ENCODE measurements around the gene GREB1. TPM values are rescaled to one million over a fixed set of nuclear protein-coding genes. Genes with fewer than 3 reads are reported as not detected.

The GREB1 gene
- total RNA-seq, 1 donor from 2014 or later, result 0.05 TPM

DNA sequence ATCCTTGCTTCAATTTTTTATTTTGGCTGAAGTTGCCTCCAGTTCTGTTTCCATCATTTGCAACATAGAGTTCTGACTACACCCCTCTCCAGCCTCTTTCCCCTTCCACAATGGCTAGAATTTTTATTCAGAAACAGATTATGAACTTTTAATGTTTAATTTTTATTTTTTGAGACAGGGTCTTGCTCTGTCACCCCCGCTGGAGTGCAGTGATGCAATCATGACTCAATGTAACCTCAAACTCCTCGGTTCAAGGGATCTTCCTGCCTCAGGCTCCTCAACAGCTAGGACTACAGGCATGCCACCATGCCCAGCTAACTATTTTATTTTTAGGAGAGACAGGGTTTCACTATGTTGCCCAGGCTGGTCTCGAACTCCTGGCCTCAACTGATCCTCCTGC, 133.3 kb downstream of the GREB1 start:
- Mint-ChIP-seq H3K4me3 (no peak overlapping the region), H3K4me1 (peaks cover 6% of the 10 kb centered on the region), H3K36me3 (ENCODE audit: low read depth) (peaks cover under 1% of the 10 kb centered on the region), H3K27me3 (peaks cover 21% of the 10 kb centered on the region), H3K27ac (no peak overlapping the region), H3K9me3 (peaks cover 4% of the 10 kb centered on the region)
- no peak for DNase-seq
- intact Hi-C loops (cut with micrococcal nuclease), result no loop called here

DNA sequence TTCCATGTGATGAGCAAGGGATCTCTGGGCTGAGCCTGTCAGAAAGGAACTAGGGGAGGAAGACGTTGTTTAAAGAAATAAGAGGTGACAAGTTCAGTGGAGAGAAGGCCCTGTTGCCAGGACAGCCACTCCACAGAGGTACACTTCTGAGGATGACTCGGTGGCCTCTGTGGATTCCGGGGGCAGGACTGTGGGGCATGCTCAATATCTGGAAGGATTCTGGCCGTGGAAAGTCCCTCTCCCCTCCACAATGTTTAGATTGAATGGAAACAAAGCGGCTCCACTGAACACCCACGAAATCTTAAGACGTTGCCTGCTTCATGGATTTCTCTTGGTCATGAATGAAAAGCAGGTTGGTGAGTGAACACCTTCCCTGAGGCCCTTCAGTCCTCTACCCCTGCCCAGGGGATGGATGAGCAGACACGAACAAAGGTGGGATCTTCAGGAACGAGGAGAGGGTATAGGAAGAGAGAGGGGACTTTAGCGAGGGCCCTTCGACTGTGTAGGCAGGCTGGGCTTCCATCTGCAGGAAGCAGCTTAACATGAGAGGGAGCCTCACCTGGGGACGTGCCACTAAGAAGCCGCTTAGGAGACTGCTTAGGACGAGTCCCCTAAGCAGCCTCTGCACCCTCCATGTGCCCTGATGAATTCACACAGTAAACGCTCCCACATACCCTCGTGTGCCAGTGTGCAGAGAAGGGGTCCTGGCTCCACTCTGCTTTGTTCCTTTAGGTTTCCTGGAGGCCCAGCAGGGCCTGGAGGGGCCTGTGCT, 134.2 kb downstream of the GREB1 start:
- Mint-ChIP-seq H3K36me3 (ENCODE audit: low read depth) (no peaks in the 10 kb centered on the region), H3K9me3 (peaks cover 4% of the 10 kb centered on the region), H3K27me3 (peaks cover 26% of the 10 kb centered on the region), H3K4me3 (no peak overlapping the region), H3K27ac (no peak overlapping the region), H3K4me1 (peaks cover 6% of the 10 kb centered on the region)
- intact Hi-C loops (cut with micrococcal nuclease), result no loop called here
- no peak for DNase-seq

DNA sequence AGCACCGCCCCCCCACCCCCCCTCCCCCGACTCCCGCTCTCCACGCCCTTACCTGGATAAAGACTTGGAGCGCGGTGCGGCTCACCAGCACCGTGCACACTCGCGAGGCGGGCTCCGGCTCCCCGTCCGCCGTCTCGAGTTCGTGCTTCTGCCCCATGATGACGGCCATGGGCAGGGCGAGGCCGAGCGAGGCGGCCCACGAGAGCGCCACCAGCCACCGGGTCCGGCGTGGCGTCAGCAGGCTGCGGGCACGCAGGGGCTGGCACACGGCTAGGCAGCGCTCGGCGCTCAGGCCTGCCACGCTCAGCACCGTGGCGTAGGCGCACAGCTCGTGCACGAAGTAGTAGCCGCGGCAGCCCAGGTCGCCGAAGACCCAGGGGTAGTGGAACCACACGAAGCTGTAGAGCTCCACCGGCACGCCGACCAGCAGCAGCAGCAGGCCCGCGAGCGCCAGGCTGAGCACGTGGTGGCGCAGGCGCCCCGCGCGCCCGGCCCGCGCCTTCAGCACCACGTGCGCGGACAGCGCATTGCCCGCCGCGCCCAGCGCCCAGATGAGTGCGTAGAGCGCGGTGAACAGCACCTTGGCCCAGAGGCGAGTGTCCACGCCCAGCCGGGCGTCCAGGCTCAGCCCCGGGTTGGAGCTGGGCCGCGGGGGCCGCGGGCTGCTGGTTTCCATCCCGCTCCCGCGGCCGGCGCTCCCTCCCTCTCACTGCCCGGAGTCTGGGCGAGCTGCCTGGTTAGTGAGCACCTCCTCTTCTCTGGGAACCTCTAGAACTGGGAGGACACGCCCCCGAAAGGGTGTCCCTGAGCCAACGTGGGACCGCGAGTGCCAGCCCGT, 135.8 kb downstream of the GREB1 start, which contains the start of gene NTSR2:
NTSR2 (minus strand) TSS at position 742 of the 838 bp plus-strand sequence; CDS start at position 676, 66 bp downstream.
- Mint-ChIP-seq H3K9me3 (peaks cover 4% of the 10 kb centered on the region), H3K27ac (no peak within 1 kb of the TSS), H3K4me3 (no peak within 1 kb of the TSS), H3K36me3 (ENCODE audit: low read depth) (no peaks in the 10 kb centered on the region), H3K27me3 (peaks cover 27% of the 10 kb centered on the region), H3K4me1 (peaks cover 6% of the 10 kb centered on the region)
- intact Hi-C loops (cut with micrococcal nuclease), result no loop called here
- peak; percentile 84 for DNase-seq

GRCh38 chr2:11672407-11672806, 138.6 kb downstream of the GREB1 start:
- Mint-ChIP-seq H3K4me1 (peaks cover 6% of the 10 kb centered on the region), H3K27me3 (peaks cover 49% of the 10 kb centered on the region), H3K9me3 (peaks cover 4% of the 10 kb centered on the region), H3K27ac (no peak overlapping the region), H3K4me3 (no peak overlapping the region), H3K36me3 (ENCODE audit: low read depth) (no peaks in the 10 kb centered on the region)
- DNase-seq, result no peak
- intact Hi-C loops (cut with micrococcal nuclease), result no loop called here

GRCh38 chr2:11674983-11675382, 141.1 kb downstream of the GREB1 start:
- Mint-ChIP-seq H3K27me3 (peaks cover 52% of the 10 kb centered on the region), H3K4me3 (no peak overlapping the region), H3K36me3 (ENCODE audit: low read depth) (no peaks in the 10 kb centered on the region), H3K27ac (no peak overlapping the region), H3K4me1 (peaks cover 4% of the 10 kb centered on the region), H3K9me3 (peaks cover 4% of the 10 kb centered on the region)
- DNase-seq, result no peak
- intact Hi-C loops (cut with micrococcal nuclease), result no loop called here

DNA sequence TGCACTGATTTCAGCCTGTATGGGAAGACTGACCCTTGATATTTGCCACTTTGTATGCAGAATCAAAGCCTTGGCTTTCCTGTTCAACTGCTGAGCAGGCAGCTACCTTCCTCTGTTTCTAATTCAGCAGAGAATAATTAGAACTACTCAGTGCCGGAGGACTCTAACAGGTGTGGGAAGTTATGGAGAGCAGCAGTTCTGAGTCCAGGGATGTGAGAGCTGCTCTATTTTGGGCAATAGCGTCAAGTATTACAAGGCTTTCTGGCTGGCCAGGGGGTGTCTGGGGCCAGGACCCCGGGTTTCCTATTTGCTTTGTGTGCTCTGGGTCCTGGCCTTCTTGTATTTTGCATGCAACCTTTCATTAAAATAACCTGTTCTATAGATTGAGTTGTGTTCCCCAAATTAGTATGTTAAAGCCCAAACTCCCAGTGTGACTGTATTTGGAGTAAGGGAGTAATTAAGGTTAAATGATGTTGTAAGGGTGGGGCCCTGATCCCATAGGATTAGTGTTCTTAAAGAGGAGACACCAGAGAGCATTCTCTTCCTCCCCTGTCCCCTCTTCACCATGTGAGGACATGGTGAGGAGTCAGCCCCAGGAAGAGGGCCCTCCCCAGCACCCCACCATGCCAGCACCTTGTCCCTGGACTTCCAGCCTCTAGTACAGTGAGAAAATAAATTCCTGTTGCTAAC, 141.7 kb downstream of the GREB1 start:
- peaks cover 50% of the 10 kb centered on the region for H3K27me3 Mint-ChIP-seq
- no peaks in the 10 kb centered on the region for H3K4me1 Mint-ChIP-seq
- no peaks in the 10 kb centered on the region for H3K9me3 Mint-ChIP-seq
- H3K27ac Mint-ChIP-seq, result no peak overlapping the region
- no peaks in the 10 kb centered on the region for H3K36me3 Mint-ChIP-seq (ENCODE audit: low read depth)
- intact Hi-C loops (cut with micrococcal nuclease), result no loop called here
- H3K4me3 Mint-ChIP-seq, result no peak overlapping the region
- no peak for DNase-seq

DNA sequence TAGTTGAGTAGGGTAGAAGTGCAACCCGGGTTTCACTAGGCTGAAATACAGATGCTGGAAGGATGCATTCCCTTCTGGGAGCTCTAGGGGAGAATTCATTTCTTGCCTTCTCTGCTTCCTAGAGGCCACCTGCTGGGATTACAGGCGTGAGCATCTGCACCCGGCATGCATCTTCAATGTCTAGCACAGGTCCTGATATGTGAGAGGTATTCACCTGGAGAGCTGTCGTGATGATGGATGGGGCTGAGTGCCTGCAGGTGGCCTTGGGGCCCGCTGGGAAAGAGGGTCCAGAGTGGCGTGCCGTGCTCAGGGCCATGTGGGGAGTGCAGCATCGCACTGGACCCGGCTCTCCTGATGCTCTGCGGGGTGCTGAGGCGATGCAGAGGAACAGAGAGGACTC, 142.8 kb downstream of the GREB1 start:
- Mint-ChIP-seq H3K4me3 (no peak overlapping the region), H3K27ac (no peak overlapping the region), H3K4me1 (no peaks in the 10 kb centered on the region), H3K9me3 (no peaks in the 10 kb centered on the region), H3K36me3 (ENCODE audit: low read depth) (no peaks in the 10 kb centered on the region), H3K27me3 (peaks cover 45% of the 10 kb centered on the region)
- intact Hi-C loops (cut with micrococcal nuclease), result no loop called here
- no peak for DNase-seq

DNA sequence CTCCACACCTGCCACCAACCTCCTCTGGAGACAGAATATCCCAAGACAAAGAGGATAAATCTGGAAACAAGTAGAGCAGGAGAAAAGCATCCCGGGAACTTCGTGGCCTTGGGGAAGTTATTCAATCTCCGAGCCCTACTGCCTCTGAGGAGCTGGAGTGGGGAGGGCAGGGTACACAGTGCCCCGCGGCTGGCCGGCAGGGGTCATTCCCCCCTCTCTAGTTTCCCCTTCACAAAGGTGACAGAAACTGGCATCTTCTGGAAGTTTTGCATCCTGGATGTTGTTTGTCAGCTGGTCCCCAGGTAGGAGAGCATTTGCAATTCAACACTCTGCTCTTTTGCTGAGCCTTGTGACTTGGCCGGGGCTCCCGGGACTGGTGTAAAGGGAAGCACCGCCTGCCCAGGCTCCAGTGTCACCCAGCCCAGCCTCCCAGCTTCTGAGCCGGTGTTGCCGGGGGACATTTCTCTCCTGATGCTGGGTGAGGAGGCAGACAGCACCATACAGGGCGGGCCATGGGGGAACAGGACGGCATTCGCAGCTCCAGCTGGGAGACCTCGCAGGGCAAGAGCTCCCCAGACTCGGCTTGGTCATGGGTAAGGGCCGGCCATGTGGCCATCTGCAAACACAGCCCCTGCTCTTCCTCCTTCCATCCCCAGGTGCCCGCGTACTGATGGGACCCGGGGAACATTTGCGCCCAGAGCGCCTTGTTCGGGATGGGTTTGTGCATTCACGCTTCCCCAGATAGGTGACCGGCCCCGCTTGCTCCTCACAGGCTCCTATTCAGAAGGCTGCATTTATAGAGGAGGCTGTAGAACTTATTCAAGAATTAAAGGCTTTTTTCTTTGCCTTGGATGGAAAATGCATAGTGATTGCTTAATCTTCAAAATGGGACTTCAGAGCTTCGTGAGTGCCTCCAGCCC, 143.6 kb downstream of the GREB1 start:
- peaks cover 48% of the 10 kb centered on the region for H3K27me3 Mint-ChIP-seq
- no peak overlapping the region for H3K27ac Mint-ChIP-seq
- DNase-seq, result no peak
- peaks cover 5% of the 10 kb centered on the region for H3K4me1 Mint-ChIP-seq
- intact Hi-C loops (cut with micrococcal nuclease), result no loop called here
- no peak overlapping the region for H3K4me3 Mint-ChIP-seq
- H3K9me3 Mint-ChIP-seq, result no peaks in the 10 kb centered on the region
- no peaks in the 10 kb centered on the region for H3K36me3 Mint-ChIP-seq (ENCODE audit: low read depth)

DNA sequence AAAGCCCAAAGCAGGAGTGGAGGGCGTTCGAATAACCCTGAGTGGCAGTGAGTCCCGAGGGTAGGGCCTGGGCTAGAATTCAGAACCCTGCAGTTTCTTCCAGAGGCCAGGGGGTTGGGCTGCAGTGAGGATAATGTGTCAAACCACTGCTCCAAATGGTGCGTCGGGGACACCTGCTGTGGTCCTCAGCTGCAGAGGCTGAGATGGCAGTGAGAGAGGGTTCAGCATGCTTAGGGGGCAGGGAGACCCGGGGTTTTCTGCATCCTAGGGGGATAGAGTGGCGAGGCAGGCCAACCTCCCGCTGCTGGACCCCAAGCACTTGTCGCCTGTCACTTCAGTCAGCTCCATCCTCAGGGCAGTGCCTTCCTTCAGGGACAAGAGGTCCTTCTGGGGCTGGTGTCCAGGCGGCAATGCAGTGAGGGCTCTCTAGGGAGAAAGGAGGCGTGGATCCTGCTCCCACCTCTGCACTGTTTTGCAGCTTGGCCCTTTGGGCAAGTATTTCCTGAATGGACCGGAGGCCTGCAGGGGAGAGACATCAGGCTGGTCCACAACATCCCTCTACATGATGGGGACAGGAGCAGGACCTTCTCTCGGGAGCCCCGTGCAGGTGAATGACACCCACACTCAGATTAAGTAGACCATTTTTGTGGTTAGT, 144.6 kb downstream of the GREB1 start:
- H3K36me3 Mint-ChIP-seq (ENCODE audit: low read depth), result no peaks in the 10 kb centered on the region
- H3K27me3 Mint-ChIP-seq, result peaks cover 46% of the 10 kb centered on the region

GRCh38 chr2:11679016-11679415, 145.2 kb downstream of the GREB1 start:
- no peak for DNase-seq
- Mint-ChIP-seq H3K9me3 (no peaks in the 10 kb centered on the region), H3K36me3 (ENCODE audit: low read depth) (no peaks in the 10 kb centered on the region), H3K27ac (no peak overlapping the region), H3K4me1 (peaks cover 5% of the 10 kb centered on the region), H3K4me3 (no peak overlapping the region), H3K27me3 (peaks cover 47% of the 10 kb centered on the region)
- intact Hi-C loops (cut with micrococcal nuclease), result no loop called here

More for the DNA sequence above, 144.6 kb downstream of the GREB1 start:
- intact Hi-C loops (cut with micrococcal nuclease), result no loop called here
- H3K4me1 Mint-ChIP-seq, result peaks cover 5% of the 10 kb centered on the region
- H3K4me3 Mint-ChIP-seq, result no peak overlapping the region
- DNase-seq, result no peak
- H3K9me3 Mint-ChIP-seq, result no peaks in the 10 kb centered on the region
- H3K27ac Mint-ChIP-seq, result no peak overlapping the region

GRCh38 chr2:11679486-11680181, 145.8 kb downstream of the GREB1 start:
- H3K36me3 Mint-ChIP-seq (ENCODE audit: low read depth), result no peaks in the 10 kb centered on the region
- H3K27me3 Mint-ChIP-seq, result peaks cover 49% of the 10 kb centered on the region
- H3K4me1 Mint-ChIP-seq, result peaks cover 5% of the 10 kb centered on the region
- H3K27ac Mint-ChIP-seq, result no peak overlapping the region
- H3K9me3 Mint-ChIP-seq, result no peaks in the 10 kb centered on the region
- intact Hi-C loops (cut with micrococcal nuclease), result loop anchor here (5.0 kb wide), 1 partner anchor 847 kb away; no protein-coding TSS in a partner anchor
- DNase-seq, result no peak
- no peak overlapping the region for H3K4me3 Mint-ChIP-seq

- Mint-ChIP-seq H3K9me3 (no peaks in the 10 kb centered on the region), H3K27me3 (peaks cover 47% of the 10 kb centered on the region), H3K27ac (no peak overlapping the region), H3K4me3 (no peak overlapping the region), H3K36me3 (ENCODE audit: low read depth) (no peaks in the 10 kb centered on the region), H3K4me1 (peaks cover 5% of the 10 kb centered on the region)
- no peak for DNase-seq
- intact Hi-C loops (cut with micrococcal nuclease), result loop anchor here (5.0 kb wide), 1 partner anchor 848 kb away; no protein-coding TSS in a partner anchor
Observed at GRCh38 chr2:11680182-11680900, 146.5 kb downstream of the GREB1 start.

Data from activated CD4-positive, alpha-beta T cell treated with anti-CD3 and anti-CD28 coated beads, Interleukin-2, amount 10 ng/mL, durations not matched to agents 24 days and 14 days (primary cell).